ENCODE measurements around the gene VAMP8.

GRCh38 chr2:85582492-85582891, 5.1 kb downstream of the VAMP8 start:
- TF ChIP-seq POLR2A (IDR thresholded peaks at IDR 0.05; ENCODE audit: extremely low read depth, insufficient read length): no peak
- TF ChIP-seq, protein P1, sequence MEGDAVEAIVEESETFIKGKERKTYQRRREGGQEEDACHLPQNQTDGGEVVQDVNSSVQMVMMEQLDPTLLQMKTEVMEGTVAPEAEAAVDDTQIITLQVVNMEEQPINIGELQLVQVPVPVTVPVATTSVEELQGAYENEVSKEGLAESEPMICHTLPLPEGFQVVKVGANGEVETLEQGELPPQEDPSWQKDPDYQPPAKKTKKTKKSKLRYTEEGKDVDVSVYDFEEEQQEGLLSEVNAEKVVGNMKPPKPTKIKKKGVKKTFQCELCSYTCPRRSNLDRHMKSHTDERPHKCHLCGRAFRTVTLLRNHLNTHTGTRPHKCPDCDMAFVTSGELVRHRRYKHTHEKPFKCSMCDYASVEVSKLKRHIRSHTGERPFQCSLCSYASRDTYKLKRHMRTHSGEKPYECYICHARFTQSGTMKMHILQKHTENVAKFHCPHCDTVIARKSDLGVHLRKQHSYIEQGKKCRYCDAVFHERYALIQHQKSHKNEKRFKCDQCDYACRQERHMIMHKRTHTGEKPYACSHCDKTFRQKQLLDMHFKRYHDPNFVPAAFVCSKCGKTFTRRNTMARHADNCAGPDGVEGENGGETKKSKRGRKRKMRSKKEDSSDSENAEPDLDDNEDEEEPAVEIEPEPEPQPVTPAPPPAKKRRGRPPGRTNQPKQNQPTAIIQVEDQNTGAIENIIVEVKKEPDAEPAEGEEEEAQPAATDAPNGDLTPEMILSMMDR (IDR thresholded peaks at IDR 0.05; ENCODE audit: low read depth, low read length): no peak
- no peak for TF ChIP-seq MYC (IDR thresholded peaks at IDR 0.05; ENCODE audit: low read depth, low read length)
